Measurements from ENCODE around the gene MYBPC3. TPM values are rescaled to one million over a fixed set of nuclear protein-coding genes. Genes with fewer than 3 reads are reported as not detected.

MYBPC3 gene
- total RNA-seq, 4 donors from 2014 or later, result 0.12 to 0.13 TPM; not detected in 2

DNA sequence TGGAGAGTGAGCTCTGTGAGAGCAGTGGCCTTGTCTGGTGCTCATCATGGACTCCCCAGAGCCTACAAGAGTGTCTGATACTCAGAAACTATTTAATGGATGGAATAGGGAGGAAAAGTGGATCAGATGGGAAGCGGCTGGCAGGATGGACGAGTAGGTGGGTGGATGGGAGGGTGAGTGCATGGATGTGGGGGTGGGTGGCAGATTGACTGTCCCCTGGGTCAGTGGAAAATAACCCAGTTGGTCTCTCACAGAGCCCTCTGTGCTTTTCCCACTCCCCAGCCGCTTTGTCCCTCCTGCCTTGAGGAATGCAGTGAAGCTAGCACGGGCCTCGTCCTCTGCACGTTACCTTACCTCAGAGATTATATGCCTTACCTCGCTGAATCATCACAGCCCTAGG, 19.9 kb upstream of the MYBPC3 start:
- TF ChIP-seq POLR2AphosphoS5 (IDR thresholded peaks at IDR 0.05) (no peak), POLR2A (IDR thresholded peaks at IDR 0.05) (no peak), EP300 (IDR thresholded peaks at IDR 0.05) (no peak)
- TF ChIP-seq, protein P1, sequence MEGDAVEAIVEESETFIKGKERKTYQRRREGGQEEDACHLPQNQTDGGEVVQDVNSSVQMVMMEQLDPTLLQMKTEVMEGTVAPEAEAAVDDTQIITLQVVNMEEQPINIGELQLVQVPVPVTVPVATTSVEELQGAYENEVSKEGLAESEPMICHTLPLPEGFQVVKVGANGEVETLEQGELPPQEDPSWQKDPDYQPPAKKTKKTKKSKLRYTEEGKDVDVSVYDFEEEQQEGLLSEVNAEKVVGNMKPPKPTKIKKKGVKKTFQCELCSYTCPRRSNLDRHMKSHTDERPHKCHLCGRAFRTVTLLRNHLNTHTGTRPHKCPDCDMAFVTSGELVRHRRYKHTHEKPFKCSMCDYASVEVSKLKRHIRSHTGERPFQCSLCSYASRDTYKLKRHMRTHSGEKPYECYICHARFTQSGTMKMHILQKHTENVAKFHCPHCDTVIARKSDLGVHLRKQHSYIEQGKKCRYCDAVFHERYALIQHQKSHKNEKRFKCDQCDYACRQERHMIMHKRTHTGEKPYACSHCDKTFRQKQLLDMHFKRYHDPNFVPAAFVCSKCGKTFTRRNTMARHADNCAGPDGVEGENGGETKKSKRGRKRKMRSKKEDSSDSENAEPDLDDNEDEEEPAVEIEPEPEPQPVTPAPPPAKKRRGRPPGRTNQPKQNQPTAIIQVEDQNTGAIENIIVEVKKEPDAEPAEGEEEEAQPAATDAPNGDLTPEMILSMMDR (IDR thresholded peaks at IDR 0.05), result no peak
- no peak for ATAC-seq
- Histone ChIP-seq H3K27ac (no peak overlapping the region), H3K9me3 (no peaks in the 10 kb centered on the region), H3K27me3 (no peaks in the 10 kb centered on the region), H3K36me3 (no peaks in the 10 kb centered on the region), H3K4me3 (no peak overlapping the region), H3K4me1 (peaks cover 0 to 8% (median 0%) of the 10 kb centered on the region in 3 donors)
- 64% methylated on average over 6 of the region's 7 CpGs; no CpG with 5 or more reads in 1 of the 2 donors for WGBS, 2 donors (ENCODE audit: low coverage in 1 of 2)

DNA sequence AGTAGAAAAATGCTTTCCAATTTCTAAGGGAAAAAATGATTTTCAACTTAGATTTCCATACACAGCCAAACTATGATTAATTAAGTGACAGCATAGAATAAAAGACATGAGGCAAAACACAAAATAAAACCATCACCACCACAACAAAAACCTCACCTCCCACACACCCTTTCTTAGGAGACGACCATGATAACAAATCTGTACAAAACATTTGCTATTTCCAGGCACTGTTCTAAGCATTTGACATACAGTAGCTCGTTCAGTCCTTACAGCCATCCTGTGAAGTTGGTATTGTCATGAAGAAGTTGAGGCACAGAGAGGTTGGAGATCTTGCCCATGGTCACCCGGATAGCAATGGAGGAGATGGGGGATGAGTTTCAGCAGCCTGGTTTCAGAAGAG, 17.2 kb upstream of the MYBPC3 start:
- TF ChIP-seq POLR2AphosphoS5 (IDR thresholded peaks at IDR 0.05), result no peak
- TF ChIP-seq POLR2A (IDR thresholded peaks at IDR 0.05), result no peak
- no peak for TF ChIP-seq EP300 (IDR thresholded peaks at IDR 0.05)
- TF ChIP-seq, protein P1 (IDR thresholded peaks at IDR 0.05), result no peak
- Histone ChIP-seq H3K27me3 (no peaks in the 10 kb centered on the region), H3K4me3 (no peak overlapping the region), H3K9me3 (no peaks in the 10 kb centered on the region), H3K36me3 (no peaks in the 10 kb centered on the region), H3K4me1 (peaks cover 0 to 8% (median 0%) of the 10 kb centered on the region in 3 donors), H3K27ac (no peak overlapping the region)
- no peak for ATAC-seq
- 47 to 60% methylated on average over 2 to 3 of the region's 3 CpGs for WGBS, 2 donors (ENCODE audit: low coverage in 1 of 2)

DNA sequence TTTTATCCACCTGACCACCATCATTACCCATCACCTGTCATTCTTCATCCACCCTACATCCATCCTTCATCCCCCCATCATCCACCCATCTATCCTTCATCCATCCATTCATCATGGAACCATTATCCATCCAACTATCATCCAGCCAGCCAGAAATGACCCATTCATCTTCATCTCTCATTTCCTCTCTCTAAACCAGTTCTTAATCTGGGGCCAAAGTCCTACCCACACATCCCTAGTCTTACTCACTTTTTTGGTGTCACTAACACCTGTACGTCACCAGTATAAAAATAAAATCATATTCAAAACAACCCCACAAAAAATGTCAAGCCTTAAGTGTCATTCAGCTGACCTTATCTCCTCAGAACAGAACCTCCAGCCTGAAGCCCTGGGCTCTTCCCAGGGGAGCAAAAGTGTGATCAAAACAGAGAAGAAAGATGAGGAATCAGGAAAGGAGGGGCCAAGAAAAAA, 13.6 kb upstream of the MYBPC3 start:
- no peak for TF ChIP-seq EP300 (IDR thresholded peaks at IDR 0.05)
- TF ChIP-seq, protein P1 (IDR thresholded peaks at IDR 0.05), result no peak
- TF ChIP-seq POLR2A (IDR thresholded peaks at IDR 0.05), result no peak
- TF ChIP-seq POLR2AphosphoS5 (IDR thresholded peaks at IDR 0.05), result no peak
- no peaks in the 10 kb centered on the region for H3K4me1 ChIP-seq
- H3K36me3 ChIP-seq, result no peaks in the 10 kb centered on the region
- no peaks in the 10 kb centered on the region for H3K27me3 ChIP-seq
- H3K27ac ChIP-seq, result no peak overlapping the region
- no peak for ATAC-seq
- no peak overlapping the region for H3K4me3 ChIP-seq
- no CpG with 5 or more reads among the region's 1 CpG for WGBS, 2 donors (ENCODE audit: low coverage in 1 of 2)
- H3K9me3 ChIP-seq, result no peaks in the 10 kb centered on the region

DNA sequence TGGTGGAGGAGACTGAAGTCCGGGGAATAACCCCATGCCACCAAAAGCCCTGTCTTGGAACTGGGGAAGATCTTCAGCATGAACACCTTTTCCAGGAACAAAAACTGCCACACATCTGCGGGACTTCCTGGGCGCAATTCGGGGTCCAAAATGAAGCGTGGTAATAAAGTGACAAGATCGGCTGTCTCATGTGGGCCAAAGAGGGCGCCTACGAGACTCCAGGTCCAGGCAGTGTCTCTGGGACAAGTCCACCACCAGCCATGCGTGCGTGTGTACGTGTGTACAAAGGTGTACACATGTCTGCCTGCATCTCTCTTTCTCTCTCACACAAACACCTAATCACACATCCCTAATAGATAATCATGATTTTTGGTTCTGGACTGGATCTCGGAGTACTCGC, 8.9 kb upstream of the MYBPC3 start:
- no peaks in the 10 kb centered on the region for H3K27me3 ChIP-seq
- WGBS, 2 donors (ENCODE audit: low coverage in 1 of 2), result 73 to 83% methylated on average over 6 to 10 of the region's 13 CpGs
- no peak overlapping the region for H3K4me3 ChIP-seq
- no peak for ATAC-seq
- no peaks in the 10 kb centered on the region for H3K9me3 ChIP-seq
- H3K36me3 ChIP-seq, result no peaks in the 10 kb centered on the region
- TF ChIP-seq POLR2AphosphoS5 (IDR thresholded peaks at IDR 0.05), result no peak
- TF ChIP-seq, protein P1 (IDR thresholded peaks at IDR 0.05), result no peak
- no peak for TF ChIP-seq EP300 (IDR thresholded peaks at IDR 0.05)
- TF ChIP-seq POLR2A (IDR thresholded peaks at IDR 0.05), result no peak
- no peak overlapping the region for H3K27ac ChIP-seq
- H3K4me1 ChIP-seq, result peaks cover 0 to 13% (median 0%) of the 10 kb centered on the region in 3 donors

DNA sequence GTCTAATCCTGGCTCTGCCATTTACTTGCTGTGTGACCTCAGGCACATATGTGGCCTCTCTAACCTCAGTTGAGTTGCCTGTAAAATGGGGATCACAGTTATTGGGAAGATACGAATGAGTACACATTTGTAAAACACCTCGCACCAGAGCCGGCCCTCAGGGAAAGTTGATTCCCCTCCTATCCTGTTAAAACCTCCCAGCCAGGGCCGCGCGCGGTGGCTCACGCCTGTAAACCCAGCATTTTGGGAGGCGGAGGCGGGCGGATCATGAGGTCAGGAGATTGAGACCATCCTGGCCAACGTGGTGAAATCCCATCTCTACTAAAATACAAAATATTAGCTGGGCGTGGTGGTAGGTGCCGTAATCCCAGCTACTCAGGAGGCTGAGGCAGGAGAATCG, 7.8 kb upstream of the MYBPC3 start:
- Histone ChIP-seq H3K4me3 (no peak overlapping the region), H3K4me1 (peaks cover 0 to 22% (median 0%) of the 10 kb centered on the region in 3 donors), H3K27ac (no peak overlapping the region), H3K36me3 (no peaks in the 10 kb centered on the region), H3K9me3 (no peaks in the 10 kb centered on the region), H3K27me3 (no peaks in the 10 kb centered on the region)
- 90% methylated on average over 4 of the region's 15 CpGs; no CpG with 5 or more reads in 1 of the 2 donors for WGBS, 2 donors (ENCODE audit: low coverage in 1 of 2)
- no peak for TF ChIP-seq POLR2AphosphoS5 (IDR thresholded peaks at IDR 0.05)
- TF ChIP-seq, protein P1 (IDR thresholded peaks at IDR 0.05), result no peak
- no peak for TF ChIP-seq POLR2A (IDR thresholded peaks at IDR 0.05)
- no peak for TF ChIP-seq EP300 (IDR thresholded peaks at IDR 0.05)
- no peak for ATAC-seq
